GM18519 (cell line): Measurements from ENCODE around the gene DPP10.

Experiments
- ATAC-seq: cut with Tn5 transposase; IDR thresholded peaks from one replicate; pipeline ENCODE4 v1.9.1; 2021; ENCODE audit warnings: mild to moderate bottlenecking, moderate library complexity; ENCODE audit not compliant: unreplicated experiment, low FRiP score

DPP10 gene

DNA sequence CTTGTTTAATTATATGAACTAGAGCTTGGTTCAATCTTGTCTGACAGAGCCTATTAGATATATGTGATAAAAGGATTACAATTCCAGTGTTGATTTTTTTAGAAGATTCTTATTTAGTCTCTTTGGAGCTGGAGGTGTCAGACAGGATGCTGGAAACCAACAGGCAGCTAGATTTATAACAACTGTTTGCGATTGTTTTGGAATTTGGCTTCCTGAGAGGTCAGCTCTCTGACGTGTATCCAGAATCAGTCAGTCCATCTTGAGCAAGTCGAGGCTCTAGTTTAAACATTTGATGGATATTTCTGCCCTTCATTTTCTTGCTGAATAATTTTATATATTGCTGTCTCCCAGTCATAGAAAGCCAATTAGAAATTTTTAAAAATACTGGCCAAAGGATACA is 1062.9 kb downstream of the DPP10 start:
- no peak for ATAC-seq

DNA sequence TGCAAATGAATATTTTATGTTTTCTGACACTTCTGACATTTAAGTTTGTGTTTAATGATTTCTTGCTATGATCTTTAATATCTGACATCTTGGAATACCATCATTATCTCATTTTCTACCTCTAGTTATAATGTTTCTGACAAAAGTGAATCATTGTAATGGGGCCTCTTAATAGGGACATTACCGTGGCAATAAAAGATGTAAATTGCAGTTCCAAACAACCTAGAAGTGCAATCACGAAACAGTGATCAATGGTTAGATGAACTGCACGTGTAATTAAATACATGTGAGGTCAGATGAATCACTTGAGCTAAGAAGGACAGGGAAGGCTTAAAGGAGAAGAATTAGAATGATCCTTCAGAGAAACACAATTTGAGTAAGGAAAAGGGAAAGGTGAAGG is 1078.3 kb downstream of the DPP10 start:
- no peak for ATAC-seq

DNA sequence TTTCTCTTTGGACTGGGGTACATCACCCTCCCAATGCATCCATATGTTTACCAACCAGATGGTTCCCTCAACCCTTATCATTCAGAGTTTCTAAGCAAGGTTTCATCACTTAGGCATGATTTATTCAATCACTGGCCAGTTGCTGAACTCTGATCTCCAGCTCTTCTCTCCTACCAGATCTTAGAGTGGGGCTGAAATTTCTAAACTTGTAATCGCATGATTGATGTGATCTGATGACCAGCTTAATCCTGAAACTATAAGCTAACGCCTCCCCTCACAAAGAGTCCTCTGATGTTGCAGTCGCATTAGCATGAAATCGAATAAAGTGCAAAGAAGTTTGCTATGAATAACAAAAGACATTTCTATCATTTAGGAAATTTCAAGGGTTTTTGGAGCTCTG is 1082.0 kb downstream of the DPP10 start:
- ATAC-seq: no peak

DNA sequence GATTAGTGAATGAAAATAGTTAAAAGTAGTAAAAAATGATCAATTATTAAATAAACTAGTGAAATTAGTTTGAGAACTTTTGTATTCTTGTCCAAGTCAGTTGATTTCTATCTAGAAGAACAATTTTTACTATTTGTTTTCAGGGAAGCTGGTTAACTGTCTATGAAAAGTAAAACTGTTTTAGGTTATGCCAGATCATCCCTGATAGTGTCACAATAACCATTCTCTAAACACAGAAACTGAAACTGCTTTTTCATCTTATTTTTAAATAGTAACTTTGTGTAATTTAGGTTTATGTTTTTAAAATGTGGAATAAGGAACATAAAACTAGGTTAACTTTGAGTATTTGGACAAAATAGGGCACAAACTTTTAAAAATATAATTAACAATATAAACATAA is 1087.2 kb downstream of the DPP10 start:
- ATAC-seq: no peak

DNA sequence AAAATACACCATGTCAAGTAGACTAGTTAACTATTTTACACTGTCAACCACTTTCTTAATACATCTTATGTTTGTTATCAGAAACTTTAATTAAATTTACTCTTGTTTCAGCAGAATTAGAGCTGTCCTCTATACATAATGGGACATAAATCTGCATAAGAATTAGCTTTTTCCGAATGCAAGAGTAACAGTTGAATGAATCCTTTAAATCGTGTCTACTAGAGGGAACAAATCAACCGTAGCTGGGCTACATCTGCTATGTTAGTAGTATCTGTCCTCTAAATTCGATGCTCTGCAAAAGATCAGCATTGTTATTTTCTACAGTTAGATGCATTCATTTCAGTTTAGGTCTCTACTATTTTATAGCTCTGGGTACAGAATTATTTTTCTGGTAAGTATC is 1090.6 kb downstream of the DPP10 start:
- no peak for ATAC-seq

DNA sequence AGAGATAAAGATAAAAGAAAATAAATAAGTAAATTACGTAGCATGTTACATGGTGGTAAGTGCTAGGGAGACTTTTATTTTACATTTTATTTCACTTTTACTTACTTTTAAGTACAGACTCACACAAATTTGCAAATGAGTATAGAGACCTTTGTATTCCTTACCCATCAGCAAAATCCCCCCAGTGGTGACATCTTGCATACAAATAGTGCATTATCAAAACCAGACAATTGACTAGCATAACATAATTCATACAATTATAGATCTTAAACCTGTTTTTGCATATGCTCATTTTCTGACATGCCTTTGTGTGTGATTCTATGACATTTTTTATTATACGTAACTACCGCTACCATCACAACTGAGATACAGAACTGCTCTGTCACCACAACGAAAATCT is 1099.4 kb downstream of the DPP10 start:
- ATAC-seq: no peak

DNA sequence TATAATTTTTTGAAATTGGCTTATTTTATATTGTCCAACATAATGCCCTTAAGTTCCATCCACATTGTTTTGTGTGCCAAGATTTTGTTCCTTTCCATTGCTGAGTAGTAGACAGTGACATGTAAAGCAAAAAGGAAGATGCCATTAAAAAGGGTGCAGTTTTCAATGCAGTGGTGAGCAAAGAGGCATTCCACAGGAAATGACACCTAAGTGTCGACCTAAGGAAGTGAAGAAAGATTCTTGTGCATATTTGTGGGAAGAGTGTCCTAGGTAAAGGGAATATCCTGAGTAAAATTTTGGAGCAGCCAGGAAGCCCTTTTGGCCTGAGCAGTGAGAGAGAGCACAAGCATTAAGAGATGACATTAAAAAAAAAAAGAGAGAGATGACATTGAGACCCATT is 1099.9 kb downstream of the DPP10 start:
- ATAC-seq: no peak

DNA sequence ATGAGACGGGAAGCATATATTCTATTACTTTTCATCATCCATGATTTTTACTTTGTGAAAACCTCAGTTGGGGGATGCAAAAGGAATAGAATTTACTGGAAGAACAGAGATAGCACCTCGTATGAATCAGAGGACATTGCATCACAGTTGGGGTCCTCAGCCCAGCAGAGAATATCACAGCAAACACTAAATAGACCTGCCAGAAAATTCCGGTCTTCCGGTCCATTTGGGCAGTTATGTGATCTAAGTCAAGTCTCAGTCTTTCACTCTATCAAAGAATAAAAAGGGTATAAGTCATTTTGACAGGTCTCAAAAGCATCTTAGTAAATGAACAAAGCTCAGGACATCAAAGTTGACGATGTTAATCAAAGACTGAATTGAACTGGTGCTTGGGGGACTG is 1100.6 kb downstream of the DPP10 start:
- ATAC-seq: no peak

DNA sequence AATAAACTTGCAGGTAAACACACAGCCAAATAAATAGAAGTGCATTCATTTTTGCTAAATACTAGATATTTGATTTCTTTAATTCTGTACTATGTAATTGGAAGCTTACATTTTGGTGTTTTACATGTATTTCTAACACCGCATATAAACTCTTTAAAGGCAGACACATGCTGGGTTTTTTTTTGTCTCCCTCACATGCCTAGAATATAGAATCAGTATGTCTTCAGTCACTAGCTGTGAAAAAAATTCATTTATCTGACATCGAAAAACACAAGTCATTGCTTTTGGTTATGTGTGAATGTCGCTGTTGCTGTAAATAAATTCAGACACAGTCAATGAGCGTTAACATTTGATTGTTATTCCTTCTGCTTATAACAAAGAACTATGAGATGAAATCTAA is 1101.0 kb downstream of the DPP10 start:
- no peak for ATAC-seq

DNA sequence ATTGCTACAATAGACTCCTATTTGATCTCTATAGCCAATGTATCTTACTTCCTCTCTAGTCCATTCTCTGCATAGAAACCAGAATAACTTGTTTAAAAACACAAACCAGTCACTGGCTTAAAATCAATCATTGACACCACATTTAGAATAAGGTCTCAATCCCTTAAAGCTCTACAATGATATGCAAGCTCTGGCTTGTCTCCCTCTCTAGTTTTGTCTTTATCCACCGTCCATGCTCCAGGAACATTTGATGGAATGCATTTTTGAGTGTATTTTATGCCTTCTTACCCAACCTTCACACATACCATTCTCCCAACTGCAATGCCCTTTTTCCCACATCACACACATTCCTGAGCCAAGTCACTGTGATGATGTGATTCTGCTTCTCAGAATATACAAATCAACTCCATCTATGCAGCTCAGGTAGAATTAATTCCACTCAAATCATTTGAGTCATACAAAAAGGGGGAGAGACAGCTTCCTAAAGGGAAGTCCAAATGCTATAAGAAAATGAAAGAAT is 1107.2 kb downstream of the DPP10 start:
- no peak for ATAC-seq

DNA sequence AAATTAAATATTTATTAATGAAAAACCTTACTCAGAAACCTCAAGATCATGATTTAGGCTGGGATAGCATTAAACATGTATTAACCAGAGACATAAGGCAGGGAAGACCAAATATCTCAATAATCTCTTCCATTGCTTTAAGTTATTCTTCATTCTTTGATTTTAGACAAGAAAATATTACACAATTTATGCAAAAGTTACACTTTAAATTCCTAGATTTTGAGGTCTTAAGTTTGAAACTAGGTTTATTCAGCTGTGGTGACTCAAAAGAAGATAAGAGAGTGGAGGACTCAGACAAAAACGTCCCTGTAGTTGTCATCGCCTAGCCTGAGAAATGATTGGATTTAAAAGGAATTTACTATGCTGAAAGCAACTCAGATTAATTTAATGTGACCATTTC is 1110.3 kb downstream of the DPP10 start:
- ATAC-seq: no peak

DNA sequence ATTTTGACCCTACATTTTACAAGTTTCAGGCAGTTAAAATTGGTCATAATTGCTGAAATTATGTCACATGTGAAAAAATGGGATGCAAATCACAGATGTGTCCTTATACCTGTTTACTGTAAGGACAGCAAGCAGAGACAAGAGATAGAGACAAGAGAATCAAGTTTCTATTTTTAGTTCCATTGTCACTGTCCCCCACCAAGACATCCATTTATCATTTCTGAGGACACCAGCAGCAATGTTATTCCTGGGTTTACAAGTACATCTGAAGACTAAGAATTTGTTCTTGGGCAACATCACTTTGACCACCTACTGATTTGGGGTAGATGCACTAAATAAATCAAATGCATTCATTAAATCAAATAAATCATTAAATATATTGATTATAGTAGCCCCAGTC is 1111.7 kb downstream of the DPP10 start:
- ATAC-seq: no peak

DNA sequence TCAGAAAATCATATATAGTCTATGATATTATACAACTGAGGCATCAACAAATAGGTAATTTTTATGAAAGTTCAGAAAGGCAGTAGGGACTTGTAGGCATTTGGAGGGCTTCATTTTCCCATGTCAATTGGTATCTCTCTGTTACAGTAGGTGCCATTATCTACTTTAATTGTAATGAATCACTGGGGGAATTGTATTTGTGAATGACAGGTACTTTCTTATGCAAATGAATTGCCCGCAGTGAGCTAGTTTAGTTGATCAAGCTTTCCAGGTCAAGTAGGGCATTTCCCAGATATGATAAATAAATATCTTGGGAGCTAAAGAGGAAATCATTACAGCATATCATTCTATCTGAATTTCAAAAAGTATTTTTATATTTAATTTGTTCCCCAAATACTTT is 1116.3 kb downstream of the DPP10 start:
- no peak for ATAC-seq

DNA sequence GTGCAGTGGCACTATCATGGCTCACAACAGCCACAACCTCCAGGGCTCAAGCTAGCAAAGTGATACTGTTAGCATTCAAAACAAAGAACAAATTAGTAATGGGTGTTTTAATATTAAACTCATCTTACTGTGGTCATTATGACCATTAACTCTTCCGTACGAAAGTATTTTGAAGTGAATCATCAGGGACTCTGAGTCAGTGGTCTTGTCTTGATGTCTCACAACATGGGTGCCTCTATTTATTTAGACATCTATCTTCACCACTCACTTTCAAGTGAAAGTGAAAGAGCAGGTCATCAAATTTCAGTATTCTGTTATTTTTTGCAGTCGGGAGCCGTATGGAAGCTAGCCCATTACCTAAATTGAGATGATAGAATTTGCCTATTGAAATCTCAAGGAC is 1118.2 kb downstream of the DPP10 start:
- ATAC-seq: no peak

DNA sequence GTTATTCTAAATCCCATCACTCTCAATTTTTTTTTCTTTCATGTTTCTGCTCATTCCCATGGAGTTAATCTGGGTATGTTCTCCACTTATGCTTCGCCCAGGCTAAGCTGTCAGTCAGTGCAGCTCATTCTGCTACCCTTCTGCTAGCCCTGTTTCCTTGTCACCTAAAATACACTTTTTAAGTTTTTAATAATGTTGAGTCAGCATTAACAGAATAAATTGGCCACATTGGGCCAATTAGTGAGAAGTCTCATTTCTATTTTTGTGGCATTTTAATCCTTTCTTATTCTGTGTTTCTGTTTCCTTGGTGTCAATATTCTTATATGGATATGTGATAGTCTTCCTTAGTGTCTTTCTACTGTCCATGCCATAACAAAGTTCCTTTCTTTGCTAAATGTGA is 1126.2 kb downstream of the DPP10 start:
- no peak for ATAC-seq

DNA sequence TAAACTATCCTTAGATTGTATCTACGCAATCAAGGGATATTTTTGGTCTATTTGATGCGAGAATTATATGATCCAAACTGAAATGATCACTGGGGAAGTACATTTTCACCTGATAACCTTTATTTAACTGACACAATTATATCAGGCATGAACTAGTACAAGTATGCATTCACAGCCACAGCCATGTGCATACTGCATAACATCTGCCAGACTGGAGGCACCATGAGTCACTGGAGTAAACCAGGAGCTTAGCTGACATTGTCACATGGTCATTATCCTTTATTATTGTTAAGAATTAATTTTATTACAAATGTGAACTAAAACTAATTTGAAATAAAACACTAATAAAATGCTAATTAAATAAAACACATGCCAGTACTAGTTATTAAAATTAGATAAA is 1127.1 kb downstream of the DPP10 start:
- ATAC-seq: no peak

DNA sequence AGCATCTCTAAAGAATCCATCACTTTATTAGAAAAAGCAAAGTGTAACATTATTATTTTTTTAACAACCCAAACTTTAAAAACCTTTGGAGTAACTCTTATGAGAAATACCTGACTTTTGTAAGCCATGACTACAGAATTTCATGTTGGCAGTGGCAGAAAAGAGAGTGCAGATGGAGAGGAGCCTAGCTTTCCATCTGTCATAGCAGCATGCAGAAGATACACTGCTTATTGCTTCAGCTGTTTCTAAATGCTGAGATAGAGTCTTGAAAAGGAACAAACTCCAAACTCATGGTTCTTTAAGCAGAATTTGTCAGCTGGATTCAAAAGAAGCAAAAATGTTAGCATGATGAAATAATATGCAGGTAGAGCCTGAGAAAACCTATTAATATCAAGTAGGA is 1130.3 kb downstream of the DPP10 start:
- ATAC-seq: no peak

DNA sequence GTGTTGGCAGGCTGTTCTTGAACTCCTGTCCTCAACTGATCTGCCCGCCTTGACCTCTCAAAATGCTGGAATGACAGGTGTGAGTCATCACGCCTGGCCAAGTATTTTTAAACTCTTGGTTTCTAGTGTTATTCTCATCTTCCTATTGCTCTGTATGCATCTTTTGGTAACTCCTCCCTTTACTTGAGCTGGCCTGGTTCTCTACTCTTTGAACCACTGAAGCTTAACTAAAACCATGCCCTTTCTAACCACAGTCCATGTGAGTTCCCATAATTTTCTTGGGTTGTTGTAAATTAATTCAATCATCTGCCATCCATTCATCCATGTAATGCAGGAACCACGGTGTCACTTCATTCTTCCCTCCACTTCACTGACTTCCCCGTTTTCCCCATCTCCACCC is 1131.3 kb downstream of the DPP10 start:
- ATAC-seq: no peak

DNA sequence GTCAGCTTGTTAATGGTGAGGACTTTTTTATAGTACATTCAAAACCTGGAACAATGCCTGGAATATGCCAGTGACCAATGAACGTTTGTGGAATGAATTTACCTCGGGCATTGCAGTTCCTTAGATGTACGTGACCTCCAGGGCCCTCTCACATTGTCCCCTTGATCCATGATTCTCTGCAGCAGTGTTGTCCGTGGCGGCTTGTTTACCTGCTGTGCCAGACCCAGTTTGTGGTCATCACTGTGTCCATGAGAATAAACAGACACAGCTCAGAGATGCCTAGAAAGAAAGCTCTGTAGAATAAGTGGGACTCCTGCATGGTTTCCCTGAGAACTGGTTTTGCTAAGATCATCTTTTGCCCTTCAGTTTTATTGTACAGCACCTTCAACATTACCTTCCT is 1132.2 kb downstream of the DPP10 start:
- ATAC-seq: no peak

DNA sequence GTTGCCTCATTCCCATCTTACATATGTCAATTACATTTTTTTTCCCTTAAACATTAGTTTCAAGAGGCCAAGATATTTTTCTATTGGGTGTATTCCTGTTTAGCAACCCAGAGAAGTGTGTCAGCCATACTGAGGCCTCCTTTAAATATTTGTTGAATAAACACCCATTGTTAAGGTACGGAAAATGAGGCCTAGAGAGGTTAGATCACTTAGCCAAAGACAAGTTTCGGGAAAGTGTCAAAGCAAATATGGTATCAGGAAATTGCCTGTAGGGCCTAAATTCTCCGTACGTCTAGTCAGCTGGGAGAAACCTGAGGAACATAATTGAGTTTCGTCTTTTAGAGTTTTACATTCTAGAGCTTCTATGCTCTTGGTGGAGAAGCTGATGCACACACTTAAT is 1138.3 kb downstream of the DPP10 start:
- ATAC-seq: no peak

DNA sequence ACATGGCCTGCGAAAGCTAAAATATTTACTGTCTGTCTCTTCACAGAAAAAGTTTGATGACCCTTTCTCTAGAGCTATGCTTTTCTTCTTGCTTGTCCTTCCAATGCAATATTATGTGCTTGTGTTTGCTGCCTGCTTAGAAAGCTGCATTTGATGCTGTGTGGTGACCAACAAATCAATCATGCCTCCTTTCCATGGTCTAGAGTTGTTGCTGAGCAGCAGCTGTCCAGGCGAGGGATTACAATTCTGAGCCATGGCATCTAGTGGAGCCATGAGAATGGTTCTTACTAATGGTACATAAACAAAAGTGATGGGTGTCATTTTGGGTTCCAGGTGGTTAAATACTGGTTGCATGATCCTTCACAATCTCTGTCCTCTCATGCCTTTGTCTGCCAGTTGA is 1142.1 kb downstream of the DPP10 start:
- no peak for ATAC-seq

DNA sequence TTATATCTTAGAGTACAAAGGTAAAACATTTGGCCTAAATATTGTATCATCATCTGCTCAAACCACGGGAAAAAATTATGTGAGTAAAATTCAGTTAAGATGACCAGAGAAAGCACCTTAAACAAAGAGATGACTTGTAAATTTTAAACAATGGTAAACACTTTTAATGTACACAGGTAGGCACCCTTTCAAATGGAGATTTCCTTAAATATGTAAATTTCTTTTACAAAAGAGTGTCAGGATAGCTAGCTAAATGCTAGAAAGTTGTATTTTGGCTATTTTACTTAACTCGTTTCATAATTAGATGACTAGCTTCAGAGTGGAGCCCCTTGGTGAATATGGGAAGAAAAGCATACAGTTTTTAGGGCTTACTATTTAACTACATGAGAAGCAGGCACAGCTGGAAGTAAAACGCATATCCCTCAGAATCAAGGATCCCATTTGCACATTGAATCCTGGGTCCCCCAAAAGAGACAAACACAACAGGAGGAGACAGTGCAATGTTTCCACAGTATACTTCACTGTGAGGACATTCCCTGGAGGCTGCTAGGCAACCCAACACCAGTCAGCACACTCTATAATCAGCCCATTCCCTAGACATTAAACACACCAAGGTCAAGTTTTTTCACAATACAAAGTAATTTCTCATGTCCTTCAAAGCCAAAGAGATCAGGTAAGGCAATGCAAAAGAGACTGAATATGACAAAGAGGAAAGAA is 1154.4 kb downstream of the DPP10 start:
- no peak for ATAC-seq

DNA sequence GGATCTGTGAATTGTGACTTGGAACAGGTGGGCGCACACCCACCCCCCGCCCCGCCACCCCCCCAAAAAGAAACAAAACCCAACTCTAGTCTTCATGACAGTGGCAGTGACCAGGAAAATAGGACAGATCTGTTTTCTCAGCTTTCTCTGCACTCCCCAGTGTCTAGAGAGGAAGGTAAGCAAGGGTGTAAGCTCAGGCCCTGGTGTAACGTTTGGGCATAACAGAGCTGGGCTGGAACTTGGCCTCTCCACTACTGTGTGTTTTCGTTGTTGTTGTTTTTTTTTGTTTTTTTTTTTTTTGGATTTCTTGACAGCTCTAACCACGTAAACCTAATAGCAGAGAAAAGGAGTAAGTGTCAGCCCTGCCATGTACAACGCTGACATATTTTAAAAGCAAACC is 1160.8 kb downstream of the DPP10 start:
- ATAC-seq: no peak
